Astrocyte (in vitro differentiated cells and primary cell): Measurements from ENCODE around the gene ITGB1BP1. TPM values are rescaled to one million over a fixed set of nuclear protein-coding genes. Genes with fewer than 3 reads are reported as not detected.
A peak's percentile ranks its signal among the peaks of the same experiment; 100 is the strongest.

Experiments
- DNase-seq: peaks from one replicate; pipeline ENCODE4 v3.0.0-alpha.2; 2010; ENCODE audit warnings: low read depth
- FAIRE-seq: peaks from 2 replicates; lab custom pipeline; 2011; peaks lifted over from hg19 to GRCh38; lab: Jason Lieb, UNC
- H2AFZ ChIP-seq: 2 replicates; pipeline ENCODE4 v1.6.0; 2012; ENCODE audit warnings: low read depth, low read length, inconsistent platforms
- H3K27ac ChIP-seq: 2 replicates; pipeline ENCODE4 v1.5.1; 2011; ENCODE audit warnings: low read depth, low read length, inconsistent platforms
- H3K27me3 ChIP-seq: 2 replicates; pipeline ENCODE4 v1.6.0; 2011; ENCODE audit warnings: low read length, inconsistent platforms; ENCODE audit not compliant: insufficient read depth
- H3K36me3 ChIP-seq: 2 replicates; pipeline ENCODE4 v1.5.1; 2011; ENCODE audit warnings: low read length, inconsistent platforms; ENCODE audit not compliant: insufficient read depth
- H3K4me1 ChIP-seq: 2 replicates; pipeline ENCODE4 v1.5.1; 2011; ENCODE audit warnings: low read length, inconsistent platforms; ENCODE audit not compliant: insufficient read depth
- H3K4me2 ChIP-seq: 2 replicates; pipeline ENCODE4 v1.6.0; 2012; ENCODE audit warnings: low read length, inconsistent platforms
- H3K4me3 ChIP-seq: 2 replicates; pipeline ENCODE4 v1.5.1; 2011; ENCODE audit warnings: low read depth, mild to moderate bottlenecking, low read length, inconsistent platforms; ENCODE audit not compliant: insufficient read depth
- H3K79me2 ChIP-seq: 2 replicates; pipeline ENCODE4 v1.6.0; 2012; ENCODE audit warnings: mild to moderate bottlenecking, low read length, inconsistent platforms; ENCODE audit not compliant: insufficient read depth
- H3K9ac ChIP-seq: 2 replicates; pipeline ENCODE4 v1.6.0; 2012; ENCODE audit warnings: mild to moderate bottlenecking, low read length, inconsistent platforms
- H3K9me3 ChIP-seq: 2 replicates; pipeline ENCODE4 v1.5.1; 2012; ENCODE audit warnings: low read depth, mild to moderate bottlenecking, low read length, inconsistent platforms; ENCODE audit not compliant: insufficient read depth
- H4K20me1 ChIP-seq: 2 replicates; pipeline ENCODE4 v1.6.0; 2012; ENCODE audit warnings: low read length, inconsistent platforms; ENCODE audit not compliant: insufficient read depth
- H3K27ac Mint-ChIP-seq: one replicate; pipeline ENCODE4 v1.8.0; 2021; ENCODE audit warnings: mild to moderate bottlenecking, mixed read lengths; ENCODE audit not compliant: unreplicated experiment
- H3K27me3 Mint-ChIP-seq: one replicate; pipeline ENCODE4 v1.8.0; 2021; ENCODE audit warnings: low read depth, mixed read lengths; ENCODE audit not compliant: unreplicated experiment
- H3K36me3 Mint-ChIP-seq: one replicate; pipeline ENCODE4 v1.8.0; 2021; ENCODE audit warnings: low read depth, mixed read lengths; ENCODE audit not compliant: unreplicated experiment
- H3K4me1 Mint-ChIP-seq: one replicate; pipeline ENCODE4 v1.8.0; 2021; ENCODE audit warnings: low read depth, mixed read lengths; ENCODE audit not compliant: unreplicated experiment
- H3K4me3 Mint-ChIP-seq: one replicate; pipeline ENCODE4 v1.8.0; 2021; ENCODE audit warnings: mild to moderate bottlenecking, moderate library complexity, mixed read lengths; ENCODE audit not compliant: unreplicated experiment
- H3K9me3 Mint-ChIP-seq: one replicate; pipeline ENCODE4 v1.8.0; 2021; ENCODE audit warnings: mild to moderate bottlenecking, mixed read lengths; ENCODE audit not compliant: unreplicated experiment
- EZH2 ChIP-seq: IDR thresholded peaks from 2 replicates; pipeline ENCODE4 v1.6.1; 2012; ENCODE audit warnings: mild to moderate bottlenecking, low read length, inconsistent platforms; ENCODE audit not compliant: insufficient read depth
- total RNA-seq: library from RNA; stranded (reverse); gene quantifications from 2 replicates; pipeline ENCODE4 v1.2.1, GENCODE V29; 2021
- TF ChIP-seq, protein P1 (sequence below): IDR thresholded peaks from 2 replicates; pipeline ENCODE4 v1.5.1; 2011; ENCODE audit warnings: low read depth, mild to moderate bottlenecking, inconsistent platforms, low read length, moderate library complexity; ENCODE audit not compliant: insufficient read depth

Gene ITGB1BP1
- total RNA-seq, 1 donor from 2014 or later, result 126 TPM

DNA sequence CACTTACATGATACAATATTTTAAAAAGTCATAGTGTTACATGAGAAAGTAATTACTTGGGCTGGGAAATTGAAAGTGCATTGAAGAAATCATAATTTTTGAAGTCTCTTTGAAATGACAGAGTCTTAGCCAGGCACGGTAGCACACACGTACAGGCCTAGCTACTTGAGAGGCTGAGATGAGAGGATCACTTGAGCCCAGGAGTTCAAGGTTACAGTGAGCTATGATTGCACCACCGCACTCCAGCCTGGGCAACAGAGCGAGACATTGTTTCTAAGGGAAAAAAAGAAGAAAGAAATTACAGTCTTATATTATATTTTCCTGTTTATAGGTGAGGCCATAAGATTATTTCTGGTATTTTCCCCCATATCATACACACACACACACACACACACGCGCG, 41.8 kb upstream of the ITGB1BP1 start:
- no peaks in the 10 kb centered on the region for H3K27me3 Mint-ChIP-seq
- H3K9me3 Mint-ChIP-seq, result no peaks in the 10 kb centered on the region
- FAIRE-seq (no peak), DNase-seq (no peak)
- Histone ChIP-seq H3K4me2 (no peak overlapping the region), H3K4me3 (no peak overlapping the region), H3K27ac (no peak overlapping the region), H3K79me2 (no peaks in the 10 kb centered on the region), H4K20me1 (no peaks in the 10 kb centered on the region), H3K9ac (no peak overlapping the region), H3K27me3 (no peaks in the 10 kb centered on the region), H3K36me3 (peaks cover 15% of the 10 kb centered on the region), H3K9me3 (no peaks in the 10 kb centered on the region), H2AFZ (no peak overlapping the region), H3K4me1 (peaks cover 8% of the 10 kb centered on the region)
- TF ChIP-seq, protein P1, sequence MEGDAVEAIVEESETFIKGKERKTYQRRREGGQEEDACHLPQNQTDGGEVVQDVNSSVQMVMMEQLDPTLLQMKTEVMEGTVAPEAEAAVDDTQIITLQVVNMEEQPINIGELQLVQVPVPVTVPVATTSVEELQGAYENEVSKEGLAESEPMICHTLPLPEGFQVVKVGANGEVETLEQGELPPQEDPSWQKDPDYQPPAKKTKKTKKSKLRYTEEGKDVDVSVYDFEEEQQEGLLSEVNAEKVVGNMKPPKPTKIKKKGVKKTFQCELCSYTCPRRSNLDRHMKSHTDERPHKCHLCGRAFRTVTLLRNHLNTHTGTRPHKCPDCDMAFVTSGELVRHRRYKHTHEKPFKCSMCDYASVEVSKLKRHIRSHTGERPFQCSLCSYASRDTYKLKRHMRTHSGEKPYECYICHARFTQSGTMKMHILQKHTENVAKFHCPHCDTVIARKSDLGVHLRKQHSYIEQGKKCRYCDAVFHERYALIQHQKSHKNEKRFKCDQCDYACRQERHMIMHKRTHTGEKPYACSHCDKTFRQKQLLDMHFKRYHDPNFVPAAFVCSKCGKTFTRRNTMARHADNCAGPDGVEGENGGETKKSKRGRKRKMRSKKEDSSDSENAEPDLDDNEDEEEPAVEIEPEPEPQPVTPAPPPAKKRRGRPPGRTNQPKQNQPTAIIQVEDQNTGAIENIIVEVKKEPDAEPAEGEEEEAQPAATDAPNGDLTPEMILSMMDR, result no peak
- TF ChIP-seq EZH2, result no peak
- no peak overlapping the region for H3K4me3 Mint-ChIP-seq
- H3K27ac Mint-ChIP-seq, result no peak overlapping the region
- H3K4me1 Mint-ChIP-seq, result peaks cover 10% of the 10 kb centered on the region
- H3K36me3 Mint-ChIP-seq, result peaks cover 5% of the 10 kb centered on the region

DNA sequence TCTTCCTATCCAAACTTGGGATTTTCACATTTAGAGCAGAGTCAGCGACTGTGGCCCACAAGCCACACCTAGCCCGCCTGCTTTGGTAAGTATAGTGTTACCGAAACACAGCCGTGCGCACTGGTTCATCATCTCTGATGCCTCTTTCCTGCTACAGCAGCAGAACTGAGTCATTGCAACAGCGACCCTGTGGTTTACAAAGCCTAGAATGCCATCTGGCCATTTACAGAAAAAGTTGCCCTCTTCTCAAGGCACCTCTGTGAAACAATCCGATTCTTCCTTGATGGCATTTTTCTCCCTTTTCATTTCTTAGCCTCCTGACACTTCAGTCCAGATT, 40.3 kb upstream of the ITGB1BP1 start:
- Histone ChIP-seq H3K27me3 (no peaks in the 10 kb centered on the region), H3K4me2 (no peak overlapping the region), H3K9ac (no peak overlapping the region), H3K9me3 (no peaks in the 10 kb centered on the region), H3K4me3 (no peak overlapping the region), H3K4me1 (peaks cover 8% of the 10 kb centered on the region), H3K27ac (no peak overlapping the region), H2AFZ (no peak overlapping the region), H3K36me3 (peaks cover 15% of the 10 kb centered on the region), H3K79me2 (no peaks in the 10 kb centered on the region), H4K20me1 (no peaks in the 10 kb centered on the region)
- FAIRE-seq (no peak), DNase-seq (peak; percentile 50)
- TF ChIP-seq, protein P1, result no peak
- TF ChIP-seq EZH2, result no peak
- Mint-ChIP-seq H3K27me3 (no peaks in the 10 kb centered on the region), H3K4me1 (peaks cover 10% of the 10 kb centered on the region), H3K4me3 (no peak overlapping the region), H3K27ac (no peak overlapping the region), H3K36me3 (no peaks in the 10 kb centered on the region), H3K9me3 (no peaks in the 10 kb centered on the region)

DNA sequence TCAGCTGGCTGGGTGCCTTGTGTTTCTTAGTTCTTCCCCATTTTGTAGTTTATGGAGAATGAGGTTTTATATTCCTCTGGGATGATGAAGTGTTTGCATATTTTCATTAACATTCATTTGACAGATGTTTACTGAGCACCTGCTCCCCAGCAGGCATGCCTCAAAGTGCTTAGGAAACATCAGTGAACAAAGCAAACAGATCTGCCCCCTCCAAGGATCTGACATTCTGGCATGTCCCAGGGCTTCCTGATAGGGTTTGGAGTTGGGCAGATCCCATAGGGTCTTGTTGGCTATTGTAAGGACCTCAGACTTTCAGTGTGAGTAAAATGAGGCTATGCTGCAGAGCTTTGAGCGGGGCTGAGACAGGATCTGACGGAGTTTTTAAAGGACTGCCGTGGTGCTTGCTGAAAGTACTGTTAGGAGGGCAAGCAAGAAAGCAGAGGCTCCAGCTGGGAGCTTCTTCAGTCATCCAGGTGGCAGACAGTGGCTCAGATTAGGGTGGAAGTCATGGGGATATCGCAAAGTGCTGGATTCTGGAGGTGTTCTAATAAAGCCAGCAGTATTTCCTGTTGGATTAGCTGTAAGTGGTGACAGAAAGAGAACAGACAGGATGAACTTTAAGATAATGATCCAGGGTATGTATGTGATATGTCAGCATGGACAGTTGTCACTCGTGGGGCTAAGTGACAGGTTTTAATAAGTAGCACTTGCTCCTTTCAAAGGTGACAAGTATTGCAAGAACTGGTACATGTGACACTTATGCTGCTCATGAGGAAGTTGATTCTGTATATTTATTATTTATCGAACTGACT, 39.8 kb upstream of the ITGB1BP1 start:
- no peaks in the 10 kb centered on the region for H3K36me3 Mint-ChIP-seq
- peaks cover 8% of the 10 kb centered on the region for H3K4me1 ChIP-seq
- no peaks in the 10 kb centered on the region for H3K27me3 Mint-ChIP-seq
- H2AFZ ChIP-seq, result no peak overlapping the region
- H3K27ac ChIP-seq, result no peak overlapping the region
- H3K4me2 ChIP-seq, result no peak overlapping the region
- no peak overlapping the region for H3K4me3 Mint-ChIP-seq
- H3K4me1 Mint-ChIP-seq, result peaks cover 10% of the 10 kb centered on the region
- DNase-seq, result no peak
- H3K27ac Mint-ChIP-seq, result no peak overlapping the region
- peaks cover 15% of the 10 kb centered on the region for H3K36me3 ChIP-seq
- H3K4me3 ChIP-seq, result no peak overlapping the region
- H3K9me3 ChIP-seq, result no peaks in the 10 kb centered on the region
- TF ChIP-seq, protein P1, result no peak
- no peaks in the 10 kb centered on the region for H4K20me1 ChIP-seq
- no peaks in the 10 kb centered on the region for H3K9me3 Mint-ChIP-seq
- H3K79me2 ChIP-seq, result no peaks in the 10 kb centered on the region
- H3K27me3 ChIP-seq, result no peaks in the 10 kb centered on the region
- H3K9ac ChIP-seq, result no peak overlapping the region
- no peak for FAIRE-seq
